ENCODE results near the gene RBM47. TPM values are rescaled to one million over a fixed set of nuclear protein-coding genes. Genes with fewer than 3 reads are reported as not detected.
"Not testable (repeated sequence)": the region's sequence is repeated elsewhere in the genome, so short reads cannot be mapped to it uniquely, and the experiment has no call there.

Gene RBM47
- total RNA-seq, 1 donor from 2014 or later, result 37.8 TPM

GRCh38 chr4:40412866-40413795 is 216.5 kb downstream of the RBM47 start:
- Mint-ChIP-seq H3K36me3 (no peaks in the 10 kb centered on the region), H3K9me3 (peaks cover 3% of the 10 kb centered on the region), H3K27me3 (ENCODE audit: low read depth) (no peaks in the 10 kb centered on the region), H3K4me1 (no peaks in the 10 kb centered on the region), H3K27ac (no peak overlapping the region), H3K4me3 (no peak overlapping the region)
- TF ChIP-seq, protein P1, sequence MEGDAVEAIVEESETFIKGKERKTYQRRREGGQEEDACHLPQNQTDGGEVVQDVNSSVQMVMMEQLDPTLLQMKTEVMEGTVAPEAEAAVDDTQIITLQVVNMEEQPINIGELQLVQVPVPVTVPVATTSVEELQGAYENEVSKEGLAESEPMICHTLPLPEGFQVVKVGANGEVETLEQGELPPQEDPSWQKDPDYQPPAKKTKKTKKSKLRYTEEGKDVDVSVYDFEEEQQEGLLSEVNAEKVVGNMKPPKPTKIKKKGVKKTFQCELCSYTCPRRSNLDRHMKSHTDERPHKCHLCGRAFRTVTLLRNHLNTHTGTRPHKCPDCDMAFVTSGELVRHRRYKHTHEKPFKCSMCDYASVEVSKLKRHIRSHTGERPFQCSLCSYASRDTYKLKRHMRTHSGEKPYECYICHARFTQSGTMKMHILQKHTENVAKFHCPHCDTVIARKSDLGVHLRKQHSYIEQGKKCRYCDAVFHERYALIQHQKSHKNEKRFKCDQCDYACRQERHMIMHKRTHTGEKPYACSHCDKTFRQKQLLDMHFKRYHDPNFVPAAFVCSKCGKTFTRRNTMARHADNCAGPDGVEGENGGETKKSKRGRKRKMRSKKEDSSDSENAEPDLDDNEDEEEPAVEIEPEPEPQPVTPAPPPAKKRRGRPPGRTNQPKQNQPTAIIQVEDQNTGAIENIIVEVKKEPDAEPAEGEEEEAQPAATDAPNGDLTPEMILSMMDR (IDR thresholded peaks at IDR 0.05; ENCODE audit: unreplicated experiment), result no peak
- DNase-seq (ENCODE audit: low spot score in 2 of 2, unreplicated experiment in 2 of 2), result no peak

DNA sequence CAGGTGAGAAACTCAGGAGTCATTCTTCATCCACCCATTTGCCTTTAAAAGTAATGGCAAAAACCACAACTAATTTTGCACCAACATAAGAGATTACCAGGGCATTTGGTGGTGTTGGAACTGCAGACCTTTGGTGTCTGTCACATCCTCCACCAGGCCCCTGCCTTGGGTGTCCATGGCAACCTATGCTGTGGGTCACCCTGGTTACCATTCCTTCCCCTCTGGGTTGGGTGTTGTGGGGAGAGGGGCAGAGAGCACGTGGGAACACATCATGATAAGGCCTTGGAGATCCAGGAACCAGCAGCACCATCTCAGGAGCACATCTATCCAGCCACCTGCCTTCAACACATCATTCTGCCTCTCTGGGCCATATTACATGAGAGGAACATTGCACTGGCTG is 217.3 kb downstream of the RBM47 start:
- TF ChIP-seq, protein P1 (IDR thresholded peaks at IDR 0.05; ENCODE audit: unreplicated experiment), result no peak
- H3K4me3 Mint-ChIP-seq, result no peak overlapping the region
- no peaks in the 10 kb centered on the region for H3K27me3 Mint-ChIP-seq (ENCODE audit: low read depth)
- peaks cover 6% of the 10 kb centered on the region for H3K9me3 Mint-ChIP-seq
- no peak overlapping the region for H3K27ac Mint-ChIP-seq
- no peaks in the 10 kb centered on the region for H3K4me1 Mint-ChIP-seq
- peaks cover 4% of the 10 kb centered on the region for H3K36me3 Mint-ChIP-seq
- DNase-seq (ENCODE audit: low spot score in 2 of 2, unreplicated experiment in 2 of 2), result no peak

GRCh38 chr4:40409835-40410234 is 219.8 kb downstream of the RBM47 start:
- Mint-ChIP-seq H3K9me3 (peaks cover 10% of the 10 kb centered on the region), H3K36me3 (peaks cover 8% of the 10 kb centered on the region), H3K4me3 (no peak overlapping the region), H3K4me1 (peaks cover under 1% of the 10 kb centered on the region), H3K27me3 (ENCODE audit: low read depth) (no peaks in the 10 kb centered on the region), H3K27ac (no peak overlapping the region)
- TF ChIP-seq, protein P1 (IDR thresholded peaks at IDR 0.05; ENCODE audit: unreplicated experiment), result no peak
- no peak for DNase-seq (ENCODE audit: low spot score in 2 of 2, unreplicated experiment in 2 of 2)

DNA sequence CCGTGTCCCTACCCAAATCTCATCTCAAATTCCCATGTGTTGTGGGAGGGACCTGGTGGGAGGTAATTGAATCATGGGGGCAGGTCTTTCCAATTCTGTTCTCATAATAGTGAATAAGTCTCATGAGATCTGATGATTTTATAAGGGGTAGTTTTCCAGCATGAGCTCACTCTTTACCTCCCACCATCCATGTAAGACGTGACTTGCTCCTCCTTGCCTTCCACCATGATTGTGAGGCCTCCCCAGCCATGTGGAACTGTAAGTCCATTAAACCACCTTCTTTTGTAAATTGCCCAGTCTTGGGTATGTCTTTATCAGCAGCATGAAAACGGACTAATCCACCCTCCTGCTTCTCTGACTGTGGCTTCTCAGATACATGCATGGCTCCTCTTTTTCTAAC is 222.2 kb downstream of the RBM47 start:
- H3K4me3 Mint-ChIP-seq; H3K27me3 Mint-ChIP-seq (ENCODE audit: low read depth); H3K36me3 Mint-ChIP-seq; H3K27ac Mint-ChIP-seq; DNase-seq (ENCODE audit: low spot score in 2 of 2, unreplicated experiment in 2 of 2): not testable (repeated sequence)
- Mint-ChIP-seq H3K4me1 (peaks cover 19% of the 10 kb centered on the region), H3K9me3 (peaks cover 10% of the 10 kb centered on the region)

DNA sequence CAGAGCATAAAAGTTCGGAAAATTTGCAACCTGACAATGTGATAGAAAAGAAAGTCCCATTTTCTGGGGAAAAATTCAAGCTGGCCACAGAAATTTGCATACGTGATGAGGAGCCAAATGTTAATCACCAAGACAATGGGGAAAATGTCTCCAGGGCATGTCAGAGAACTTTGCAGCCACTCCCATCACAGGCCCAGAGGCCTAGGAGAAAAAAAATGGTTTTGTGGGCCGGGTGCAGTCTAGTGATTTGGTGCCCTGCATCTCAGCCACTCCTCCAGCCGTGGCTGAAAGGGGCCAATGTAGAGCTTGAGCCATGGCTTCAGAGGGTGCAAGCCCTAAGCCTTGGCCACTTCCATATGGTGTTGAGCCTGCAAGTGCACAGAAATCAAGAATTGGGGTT is 223.3 kb downstream of the RBM47 start:
- no peak overlapping the region for H3K4me3 Mint-ChIP-seq
- no peak for DNase-seq (ENCODE audit: low spot score in 2 of 2, unreplicated experiment in 2 of 2)
- H3K27me3 Mint-ChIP-seq (ENCODE audit: low read depth), result no peaks in the 10 kb centered on the region
- peaks cover 8% of the 10 kb centered on the region for H3K36me3 Mint-ChIP-seq
- H3K27ac Mint-ChIP-seq, result no peak overlapping the region
- H3K9me3 Mint-ChIP-seq, result peaks cover 10% of the 10 kb centered on the region
- H3K4me1 Mint-ChIP-seq, result peaks cover 19% of the 10 kb centered on the region
- TF ChIP-seq, protein P1 (IDR thresholded peaks at IDR 0.05; ENCODE audit: unreplicated experiment), result no peak

DNA sequence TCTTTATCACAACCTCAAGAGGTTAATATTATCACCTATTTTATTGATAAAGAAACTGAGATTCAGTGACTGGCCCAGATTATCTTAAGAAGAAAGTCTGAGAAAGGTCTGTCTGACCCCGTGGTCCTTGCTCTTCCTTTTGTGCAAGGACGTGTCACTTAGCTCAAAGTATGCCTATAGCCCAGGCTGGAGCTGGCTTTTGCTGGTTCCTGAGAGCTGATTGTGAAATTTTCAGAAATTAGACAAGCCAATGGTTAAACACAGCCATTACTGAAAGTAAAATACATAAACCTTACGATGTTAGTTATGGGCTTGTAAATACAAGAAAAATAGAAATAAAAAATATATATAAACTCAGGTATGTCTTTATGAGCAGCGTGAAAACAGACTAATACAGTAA is 224.5 kb downstream of the RBM47 start:
- no peak overlapping the region for H3K27ac Mint-ChIP-seq
- peaks cover 8% of the 10 kb centered on the region for H3K36me3 Mint-ChIP-seq
- peaks cover 10% of the 10 kb centered on the region for H3K9me3 Mint-ChIP-seq
- peaks cover 19% of the 10 kb centered on the region for H3K4me1 Mint-ChIP-seq
- no peak overlapping the region for H3K4me3 Mint-ChIP-seq
- DNase-seq (ENCODE audit: low spot score in 2 of 2, unreplicated experiment in 2 of 2), result no peak
- H3K27me3 Mint-ChIP-seq (ENCODE audit: low read depth), result no peaks in the 10 kb centered on the region
- TF ChIP-seq, protein P1 (IDR thresholded peaks at IDR 0.05; ENCODE audit: unreplicated experiment), result no peak
